SKM-1 (cell line): ENCODE data around the gene MTG2.
A peak's percentile ranks its signal among the peaks of the same experiment; 100 is the strongest.

ENCODE experiments used
- DNase-seq: peaks from one replicate; lab custom pipeline; 2025; ENCODE audit not compliant: unreplicated experiment; lab: John Stamatoyannopoulos, UW

The MTG2 gene

DNA sequence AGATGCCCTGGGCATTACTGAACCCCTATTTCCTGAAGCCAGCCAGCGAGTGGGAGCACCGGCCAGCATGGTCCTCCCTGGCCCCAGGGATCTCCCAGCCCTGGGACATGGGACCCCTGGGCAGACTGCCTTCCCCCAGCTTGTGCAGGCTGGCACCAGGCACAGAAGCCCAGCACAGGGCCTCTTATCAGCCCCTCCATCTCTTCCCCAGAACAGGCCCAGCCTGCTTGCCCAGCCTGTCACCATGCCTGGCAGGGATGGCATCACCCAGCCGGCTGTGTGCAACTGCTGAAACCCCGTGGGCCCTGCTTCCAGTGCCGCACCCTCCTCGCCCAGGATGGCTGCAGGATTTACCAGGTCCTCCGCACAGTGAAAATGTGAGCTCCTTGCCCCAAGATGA lies 49.4 kb downstream of the MTG2 start:
- no peak for DNase-seq

DNA sequence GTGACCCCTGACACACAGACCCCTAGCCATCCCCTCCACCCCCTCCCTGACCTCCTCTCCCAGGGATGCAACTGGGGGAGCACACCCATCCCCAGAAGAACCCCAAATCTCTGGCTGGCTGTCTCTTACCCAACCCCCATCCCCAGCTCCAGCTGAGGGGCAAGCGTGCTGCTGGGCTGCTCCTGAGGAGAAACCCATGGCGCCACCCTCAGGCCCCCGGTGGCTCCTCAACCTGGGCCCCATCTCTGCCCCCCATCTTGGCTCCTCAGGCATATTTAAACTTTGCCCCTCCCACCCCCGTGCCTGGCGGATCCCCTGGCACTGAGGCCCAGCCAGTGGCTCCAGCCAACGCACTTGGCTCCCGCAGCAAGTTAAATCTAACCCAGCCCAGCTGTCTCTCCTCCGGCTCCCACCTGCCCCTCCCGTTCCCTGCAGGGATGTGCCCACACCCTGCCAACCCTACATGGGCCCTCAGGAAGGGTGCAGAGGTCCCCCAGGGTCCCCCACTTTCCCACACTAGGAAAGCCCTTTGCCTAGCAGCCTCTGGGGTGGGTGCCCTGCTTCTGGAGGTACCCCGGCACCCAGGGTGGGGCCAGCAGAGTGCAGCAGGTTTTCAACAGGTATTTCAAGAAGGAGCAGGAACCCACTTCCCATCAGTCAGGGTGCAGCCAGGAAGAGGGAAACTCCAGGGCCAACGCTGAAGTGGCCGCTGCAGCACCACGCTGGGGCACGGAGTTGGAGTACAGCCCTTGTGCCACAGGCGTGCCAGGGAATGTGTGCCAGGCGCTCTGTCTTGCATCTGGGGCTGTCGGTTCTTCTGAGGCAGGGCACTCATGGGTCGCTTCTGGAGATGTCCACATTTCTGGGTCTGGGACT lies 50.2 kb downstream of the MTG2 start:
- DNase-seq = no peak

DNA sequence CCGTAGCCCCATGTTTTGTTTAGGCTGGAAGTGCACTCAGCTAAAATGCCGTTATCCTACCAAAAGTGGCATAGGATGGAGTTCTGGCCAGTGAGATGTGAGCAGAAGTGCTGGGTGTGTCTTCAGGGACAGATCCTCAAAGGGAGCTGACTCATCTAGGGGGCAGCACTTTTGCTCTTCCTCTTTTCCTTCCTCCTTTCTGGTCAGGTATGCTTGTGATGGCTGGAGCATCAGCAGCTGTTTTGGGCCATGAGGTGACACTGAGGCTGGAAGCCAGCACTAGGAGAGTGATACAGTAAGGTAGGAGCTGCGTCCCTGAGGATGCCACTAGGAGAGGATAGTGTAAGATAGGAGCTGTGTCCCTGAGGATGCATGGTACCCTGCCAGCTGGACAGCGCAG lies 50.9 kb downstream of the MTG2 start:
- DNase-seq = no peak

DNA sequence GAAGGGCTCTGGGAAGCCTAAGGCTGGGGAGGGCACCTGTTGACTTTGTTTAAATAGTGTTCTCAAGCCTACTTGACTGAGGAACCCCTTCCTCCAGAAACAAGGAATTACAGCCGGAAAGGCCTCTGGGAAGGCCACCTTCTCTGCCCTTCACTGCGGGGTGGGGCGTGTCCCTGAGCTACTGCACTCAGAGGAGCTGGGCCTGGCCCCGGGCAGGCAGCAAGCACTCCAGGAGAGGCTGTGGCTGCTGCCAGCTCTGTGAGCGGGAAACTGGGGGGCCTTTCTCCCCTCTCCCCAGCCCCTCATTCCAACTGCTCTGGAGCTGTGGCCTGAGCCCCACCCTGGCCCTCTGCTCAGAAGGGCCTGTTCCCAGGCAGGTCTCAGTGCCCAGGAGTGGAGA lies 51.5 kb downstream of the MTG2 start:
- DNase-seq = no peak

DNA sequence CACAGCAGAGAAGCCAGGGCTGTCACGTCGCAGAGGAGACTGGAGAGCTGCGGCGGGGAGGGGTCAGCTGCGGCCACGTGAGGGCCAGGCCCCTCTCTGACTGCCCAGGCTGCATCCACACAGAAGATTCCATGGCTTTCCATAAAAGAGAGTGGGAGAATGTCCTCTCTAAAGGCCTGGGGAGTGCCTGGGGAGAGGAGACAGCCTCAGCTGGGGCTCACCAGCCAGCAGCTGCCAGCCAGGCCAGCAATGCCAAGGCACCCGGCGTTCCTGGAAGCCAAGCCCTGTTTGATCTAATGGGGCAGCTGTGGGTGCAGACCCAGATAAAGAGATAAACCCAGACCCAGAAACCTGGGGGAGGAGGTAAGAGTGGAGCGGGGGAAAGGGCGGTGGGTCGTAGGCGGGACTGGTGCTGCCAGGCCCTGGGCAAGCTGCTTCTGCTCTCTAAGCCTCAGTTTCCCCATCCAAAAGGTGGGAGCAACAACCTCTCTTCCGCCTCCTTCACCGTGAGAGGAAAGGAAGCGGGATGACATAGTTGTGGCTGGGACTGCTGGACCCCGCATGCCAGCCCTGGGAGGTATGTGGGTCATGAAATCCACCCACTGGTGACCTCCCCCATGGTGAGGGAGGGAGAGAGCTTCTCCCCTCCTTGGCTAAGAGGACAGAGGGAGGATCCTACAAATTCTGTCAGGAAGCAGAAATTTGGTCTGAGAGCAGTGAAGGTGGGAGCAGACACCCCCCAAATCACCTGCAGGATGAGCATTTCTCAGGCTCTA lies 52.4 kb downstream of the MTG2 start:
- DNase-seq = no peak

DNA sequence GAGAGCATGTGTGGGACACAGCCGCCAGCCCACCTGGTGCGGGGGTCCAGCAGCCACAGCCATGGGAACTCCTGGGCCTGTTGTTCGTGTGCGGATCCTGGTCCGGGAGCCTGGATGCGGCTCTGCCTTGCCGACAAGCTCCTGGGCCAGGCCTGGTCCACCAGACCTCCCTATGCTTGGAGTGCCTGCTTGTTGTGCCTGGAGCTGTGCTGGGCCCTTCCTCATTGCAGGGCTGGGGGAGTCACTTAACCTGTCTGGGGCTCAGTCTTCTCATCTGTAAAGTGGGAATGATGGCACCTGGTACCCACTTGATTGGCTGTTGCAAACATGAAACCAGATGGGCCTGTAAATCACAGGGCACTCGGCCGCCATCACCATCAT lies 52.9 kb downstream of the MTG2 start:
- DNase-seq = no peak

DNA sequence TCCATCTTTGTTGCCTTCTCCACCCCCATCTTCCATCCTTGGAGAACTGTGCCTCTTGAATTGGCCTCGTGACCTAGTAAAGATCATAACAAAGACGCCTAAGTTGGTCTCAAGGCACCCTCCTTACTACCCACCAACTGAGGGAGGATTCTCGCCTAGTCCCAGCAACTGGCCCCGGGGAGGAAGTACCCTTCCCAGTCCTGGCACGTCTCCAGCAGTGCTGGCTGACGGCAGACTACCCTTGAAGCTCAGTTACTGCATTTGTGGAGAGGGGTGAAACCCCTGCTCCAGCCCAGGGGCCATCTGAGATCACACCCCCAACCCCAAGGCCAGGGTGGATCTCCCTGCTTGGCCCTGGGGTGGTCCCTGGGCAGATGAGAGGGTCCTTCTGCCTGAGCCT lies 53.4 kb downstream of the MTG2 start:
- DNase-seq = no peak

DNA sequence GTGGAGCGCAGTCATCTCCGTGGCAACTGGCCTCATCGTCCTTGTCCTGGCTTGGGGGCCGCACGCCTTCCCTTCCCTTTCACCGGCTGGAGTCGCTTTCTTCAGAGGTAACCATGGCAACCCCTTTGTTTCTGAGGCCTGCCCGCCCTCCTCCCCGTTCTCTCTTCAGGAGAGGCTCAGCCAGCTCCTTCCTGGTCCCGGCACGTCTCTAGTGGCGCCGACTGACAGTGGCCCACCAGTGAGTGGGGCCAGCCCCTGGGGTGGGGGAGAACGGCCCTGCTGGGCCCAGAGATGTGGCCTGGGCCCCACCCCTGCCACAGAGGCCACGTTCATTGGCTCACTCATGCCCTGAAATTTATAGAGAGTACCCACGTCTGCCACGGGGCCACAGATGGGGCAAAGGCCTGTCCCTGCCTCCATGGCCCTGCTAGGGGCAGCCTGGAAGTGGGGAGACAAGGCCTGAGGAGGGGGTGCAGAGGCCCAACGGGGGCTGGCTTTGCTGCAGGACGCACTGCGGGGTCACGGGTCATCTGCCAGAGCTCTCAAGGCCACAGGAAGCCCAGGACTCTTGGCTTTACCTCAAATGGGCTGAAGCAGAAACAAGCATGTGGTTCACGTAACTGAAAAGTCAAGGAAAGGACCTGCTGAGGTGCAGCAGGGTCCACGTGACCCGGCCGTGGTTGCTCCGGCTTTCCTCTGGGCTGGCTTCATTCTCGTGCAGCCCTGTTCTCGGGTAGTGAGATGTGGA lies 54.1 kb downstream of the MTG2 start:
- no peak for DNase-seq

DNA sequence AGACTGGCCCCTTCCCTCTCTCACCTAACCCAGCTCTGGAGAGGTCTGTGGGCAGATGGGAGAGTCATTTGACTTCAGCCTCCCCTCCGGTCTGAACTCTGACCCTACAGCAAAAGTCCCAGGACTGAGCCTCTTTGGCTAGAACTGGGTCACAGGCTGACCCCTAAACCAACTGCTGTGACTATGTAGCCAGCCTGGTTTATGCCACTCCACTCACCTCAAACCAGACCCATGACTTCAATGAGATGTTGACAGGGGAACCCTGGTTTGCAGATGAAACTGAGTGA lies 54.6 kb downstream of the MTG2 start:
- DNase-seq = no peak

DNA sequence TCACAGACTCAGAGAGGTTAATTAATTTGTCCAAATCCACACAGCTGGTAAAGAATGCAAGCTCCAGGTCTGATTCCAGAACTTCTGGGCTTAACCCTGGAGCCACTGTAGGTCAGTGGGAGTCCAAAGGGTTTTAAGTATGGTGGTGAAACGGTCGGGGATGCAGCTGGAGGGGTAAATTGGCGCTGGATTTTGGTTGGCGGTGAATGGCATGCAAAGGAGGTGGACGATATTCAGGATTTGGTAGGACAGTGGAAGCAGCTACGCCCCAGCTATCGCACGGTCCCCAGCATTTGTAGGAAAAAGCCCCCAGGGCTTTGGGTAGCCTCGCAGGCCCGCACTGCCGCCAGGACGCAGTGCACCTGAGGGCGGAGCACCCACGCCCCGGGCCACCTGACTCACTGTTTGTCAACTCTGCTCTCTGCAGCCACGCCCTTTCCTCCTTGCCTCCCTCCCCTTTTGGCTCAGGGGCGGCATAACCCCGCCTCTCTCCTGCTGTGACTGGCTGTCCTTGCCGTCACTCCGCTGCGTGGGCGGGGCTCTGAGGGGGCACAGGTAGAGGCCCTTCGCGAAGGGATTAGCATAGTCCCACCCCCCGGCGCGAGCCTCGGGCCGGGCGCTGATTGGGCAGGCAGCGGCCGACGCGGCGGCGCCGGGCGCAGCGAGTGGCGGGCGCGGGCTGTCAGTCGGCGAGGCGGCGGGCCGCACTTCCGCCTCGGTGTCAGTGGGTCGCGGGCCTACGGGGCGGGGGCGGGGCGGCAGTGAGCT lies 55.2 kb downstream of the MTG2 start, which contains the start of gene OSBPL2:
Gene OSBPL2 (plus strand): TSS at position 721 of the 768 bp plus-strand sequence. CDS start 17,664 bp downstream, outside the sequence.
- DNase-seq = peak; percentile 89

DNA sequence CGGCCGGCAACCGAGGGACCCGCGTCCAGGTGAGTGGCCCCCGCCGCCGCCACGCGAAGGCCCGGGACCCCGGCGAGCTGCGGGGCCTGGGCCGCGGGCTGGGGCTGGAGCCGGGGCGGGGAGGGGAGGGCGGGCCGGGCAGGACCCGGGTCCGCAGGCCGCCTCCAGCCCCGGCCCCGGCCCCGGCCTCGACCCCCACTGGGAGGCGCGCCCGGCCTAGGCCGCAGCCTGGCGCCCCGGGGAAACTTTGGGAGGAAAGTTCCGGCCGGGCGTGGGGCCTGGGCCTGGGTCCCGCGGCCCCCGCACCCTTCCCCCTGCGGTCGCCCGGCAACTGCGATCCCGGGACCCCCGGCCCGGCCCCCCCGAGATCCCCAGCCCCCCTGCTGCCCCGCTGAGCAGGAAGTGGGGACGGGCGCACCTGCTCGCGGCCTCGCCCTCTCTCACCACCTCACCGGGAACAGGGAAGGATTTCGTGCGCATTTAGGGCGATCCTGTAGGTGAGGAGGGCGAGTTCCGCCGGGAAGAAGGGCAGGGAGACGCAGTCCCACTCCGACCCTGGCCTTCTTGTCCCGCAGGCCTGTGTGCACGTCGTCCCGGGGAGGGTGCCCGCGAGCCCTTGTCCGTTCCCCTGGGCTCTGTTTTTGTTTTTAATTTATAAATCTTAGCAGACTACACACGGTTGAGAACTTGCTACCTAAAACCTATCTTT lies 55.9 kb downstream of the MTG2 start:
- DNase-seq = no peak

DNA sequence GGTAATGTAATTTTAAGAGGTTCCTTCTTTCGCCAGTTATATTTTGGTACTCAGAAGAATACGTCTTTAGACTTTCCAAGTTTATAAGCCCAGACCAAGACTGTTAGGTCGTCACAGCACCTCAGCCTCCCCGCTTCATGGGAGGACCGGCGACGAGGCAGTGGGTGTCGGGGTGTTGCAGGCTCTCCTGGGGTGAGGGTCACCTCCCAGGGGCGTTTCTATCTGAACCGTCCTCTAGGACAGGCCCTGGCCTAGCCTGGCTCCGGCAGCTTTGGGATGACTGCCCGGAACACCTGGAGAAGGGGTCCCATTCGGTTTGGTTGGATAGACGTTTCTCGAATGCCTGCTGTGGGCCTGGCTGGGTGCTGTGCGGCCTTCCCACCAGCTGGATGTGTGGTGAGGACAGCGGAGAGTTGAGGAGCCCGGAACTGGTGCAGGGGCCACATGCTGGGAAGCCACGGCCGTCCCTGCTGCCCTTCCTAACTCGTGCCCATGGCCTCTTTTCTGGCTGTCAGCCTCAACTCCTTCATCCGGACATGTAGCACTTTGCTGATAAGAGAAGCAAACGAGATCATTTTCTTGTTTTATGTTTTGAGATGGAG lies 56.6 kb downstream of the MTG2 start:
- DNase-seq = no peak

DNA sequence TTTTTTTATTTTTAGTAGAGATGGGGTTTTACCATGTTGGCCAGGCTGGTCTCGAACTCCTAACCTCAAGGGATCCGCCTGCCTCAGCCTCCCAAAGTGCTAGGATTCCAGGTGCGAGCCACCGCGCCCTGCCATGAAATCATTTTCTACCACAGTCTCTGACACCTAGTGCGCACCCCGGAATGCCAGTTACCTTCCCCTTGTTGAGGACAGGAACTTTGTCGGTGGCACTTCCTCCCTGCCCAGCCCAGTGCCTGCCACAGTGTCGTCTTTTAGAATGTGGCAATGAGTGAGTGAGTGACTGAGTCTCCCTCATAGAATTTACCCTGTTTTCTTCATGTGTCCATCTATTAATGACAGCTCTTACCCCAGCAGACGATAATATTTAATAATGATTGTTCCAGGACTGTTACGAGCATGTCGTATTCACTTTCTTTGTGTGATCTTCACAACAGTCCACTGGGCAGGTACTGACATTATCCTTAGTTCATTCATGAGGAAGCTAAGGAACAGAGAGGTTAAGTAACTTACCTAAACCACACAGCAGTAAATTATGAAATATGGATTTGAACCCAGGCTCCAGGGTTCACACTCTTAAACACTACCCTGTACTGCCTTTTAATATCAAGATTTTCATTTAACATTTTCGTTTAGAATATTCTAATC lies 57.3 kb downstream of the MTG2 start:
- no peak for DNase-seq

DNA sequence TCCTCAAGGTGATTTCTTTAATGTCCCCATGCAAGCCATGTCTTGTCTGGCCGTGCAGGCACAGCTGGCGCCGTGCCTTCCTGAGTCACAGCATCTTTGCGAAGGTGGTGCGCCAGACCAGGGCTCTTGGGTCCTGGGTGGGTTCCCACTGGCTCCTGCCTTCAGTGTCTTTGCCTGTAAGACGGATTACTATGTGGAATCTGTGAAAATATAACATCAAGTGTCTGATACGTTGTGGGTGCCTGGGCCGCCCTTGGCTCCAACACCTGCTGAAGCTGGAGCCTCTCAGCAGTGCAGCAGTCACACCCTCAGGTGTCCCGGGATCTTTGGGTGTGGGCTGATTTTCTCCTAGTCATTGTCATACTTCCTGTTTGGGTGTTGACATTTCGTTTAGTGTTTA lies 58.7 kb downstream of the MTG2 start:
- no peak for DNase-seq

DNA sequence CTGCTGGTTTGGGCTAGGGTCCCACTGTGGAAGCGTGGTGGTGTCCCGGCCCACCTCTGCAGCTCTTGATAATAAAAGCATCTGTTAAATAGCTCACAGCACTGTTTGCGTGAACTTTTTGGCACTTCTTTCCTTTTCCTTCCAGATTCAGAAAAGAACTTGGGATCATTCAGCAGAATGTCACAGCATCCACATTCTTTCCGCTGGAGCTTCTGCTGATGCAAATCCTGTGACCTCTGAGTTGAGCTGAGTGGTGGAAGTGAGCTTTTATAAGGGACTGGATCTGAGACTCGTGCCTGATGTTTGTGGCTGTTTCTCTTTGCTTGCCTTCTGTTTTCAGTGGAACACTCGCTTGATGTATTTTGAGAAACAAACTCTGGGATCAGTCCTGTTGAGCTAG lies 59.3 kb downstream of the MTG2 start:
- DNase-seq = no peak

DNA sequence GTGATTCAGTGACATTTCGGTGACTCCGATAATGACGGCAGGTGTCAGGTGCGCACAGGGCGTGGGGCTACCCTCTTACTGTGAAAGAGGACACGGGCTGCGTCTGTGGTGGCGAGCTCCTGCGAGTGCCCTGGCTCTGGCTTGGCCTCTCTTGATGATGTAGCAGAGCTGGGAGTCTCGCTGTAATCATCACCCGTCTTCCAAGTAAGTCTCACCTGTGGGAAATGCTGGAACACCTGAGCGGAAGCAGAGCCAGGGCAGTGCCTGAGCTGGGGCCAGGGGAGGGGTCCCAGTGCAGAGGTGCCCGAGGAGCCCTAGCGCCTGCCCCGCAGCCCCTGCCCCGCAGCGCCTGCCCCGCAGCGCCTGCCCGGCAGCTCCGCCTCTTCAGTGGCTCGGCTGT lies 60.3 kb downstream of the MTG2 start:
- DNase-seq = no peak

DNA sequence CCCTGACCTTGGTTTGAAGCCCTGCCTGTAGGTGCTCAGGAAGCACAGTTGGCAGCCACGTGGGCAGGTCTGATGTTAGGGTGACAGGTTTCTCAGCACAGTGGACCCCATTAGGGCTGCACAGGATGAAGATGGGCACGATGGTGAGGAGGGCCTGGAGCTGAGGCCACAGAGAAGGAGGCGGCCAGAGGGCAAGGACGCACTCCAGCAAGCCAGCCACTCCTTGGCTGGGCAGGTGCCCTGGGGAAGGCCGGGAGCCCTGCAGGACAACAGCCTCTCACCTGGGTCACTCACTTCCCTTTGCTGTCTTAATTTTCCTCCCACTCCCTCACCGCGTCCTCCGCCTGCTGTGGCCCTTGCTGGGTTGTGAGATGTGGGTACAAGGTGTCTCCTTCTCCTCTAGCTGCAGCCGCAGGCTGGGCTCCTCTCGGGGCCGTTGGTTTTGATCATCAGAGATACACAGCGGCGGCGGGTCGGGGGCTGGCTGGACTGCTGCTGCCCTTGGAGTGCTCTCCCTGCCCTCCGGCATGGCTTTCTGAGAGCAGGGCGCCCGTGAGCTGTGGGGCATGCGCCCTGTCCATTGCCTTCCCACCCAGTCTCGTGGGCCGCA lies 61.2 kb downstream of the MTG2 start:
- no peak for DNase-seq

DNA sequence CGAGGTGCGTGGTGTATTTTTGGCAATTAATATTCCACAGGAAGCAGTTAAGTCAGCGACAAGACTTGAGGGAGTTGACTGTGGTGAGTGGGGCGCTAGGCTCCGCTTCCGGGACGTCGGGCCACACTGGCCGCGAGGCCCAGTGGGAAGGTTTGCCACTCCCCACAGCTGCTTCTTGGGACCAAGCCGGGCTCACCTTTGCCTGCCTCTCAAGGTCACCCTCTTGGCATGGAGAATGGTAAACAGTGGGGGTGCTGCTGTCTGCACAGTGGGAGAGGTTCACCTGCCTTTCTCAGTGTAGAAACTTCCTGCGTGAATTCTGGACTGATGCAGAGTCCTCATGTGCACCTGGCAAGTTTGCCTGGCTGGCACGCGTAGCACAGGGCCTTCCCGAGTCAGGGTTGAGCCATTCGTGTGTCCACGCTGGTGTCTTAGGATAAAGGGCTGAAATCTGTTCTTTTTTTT lies 61.8 kb downstream of the MTG2 start:
- no peak for DNase-seq

DNA sequence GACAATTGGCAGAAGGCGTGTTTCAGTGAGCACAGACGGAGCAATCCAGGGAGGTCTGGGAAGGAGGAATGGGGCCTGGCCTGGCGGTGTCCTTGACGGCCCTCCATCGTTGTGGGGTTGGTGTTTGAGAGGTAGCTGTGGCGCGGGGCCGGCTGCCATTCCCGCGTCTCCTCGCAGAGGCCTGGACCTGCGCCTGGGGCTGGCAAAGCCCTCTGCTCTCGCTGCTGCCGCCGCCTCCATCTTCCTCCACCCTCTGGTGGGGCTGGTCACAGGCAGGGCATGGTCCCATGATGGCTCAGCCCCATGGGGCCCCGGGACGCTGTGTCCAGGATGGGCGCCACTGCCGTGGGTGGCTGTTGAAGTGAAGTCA lies 63.1 kb downstream of the MTG2 start:
- DNase-seq = no peak
